Measurements from ENCODE around the gene CDH2. TPM values are rescaled to one million over a fixed set of nuclear protein-coding genes. Genes with fewer than 3 reads are reported as not detected.

Gene CDH2
- total RNA-seq, 1 donor from 2014 or later = 234 TPM

- Mint-ChIP-seq H3K36me3 (ENCODE audit: low read depth) (peaks cover 7% of the 10 kb centered on the region), H3K4me1 (peaks cover 79% of the 10 kb centered on the region), H3K4me3 (no peak overlapping the region), H3K27me3 (ENCODE audit: low read depth) (no peaks in the 10 kb centered on the region), H3K27ac (ENCODE audit: unreplicated experiment) (no peak overlapping the region), H3K9me3 (peaks cover 5% of the 10 kb centered on the region)
- DNase-seq (ENCODE audit: low read depth, low spot score) = no peak
- no peak for TF ChIP-seq CTCF (conservative IDR thresholded peaks at IDR 0.05)
Observed at GRCh38 chr18:28067346-28067745, 109.6 kb downstream of the CDH2 start.

- Mint-ChIP-seq H3K9me3 (peaks cover 5% of the 10 kb centered on the region), H3K4me3 (peak overlapping the region; percentile 65), H3K27me3 (ENCODE audit: low read depth) (no peaks in the 10 kb centered on the region), H3K27ac (ENCODE audit: unreplicated experiment) (peak overlapping the region; percentile 5), H3K36me3 (ENCODE audit: low read depth) (peaks cover 11% of the 10 kb centered on the region), H3K4me1 (peaks cover 71% of the 10 kb centered on the region)
- TF ChIP-seq CTCF (conservative IDR thresholded peaks at IDR 0.05) = no peak
- DNase-seq (ENCODE audit: low read depth, low spot score) = no peak
Observed at GRCh38 chr18:28065793-28066186, 111.1 kb downstream of the CDH2 start.

GRCh38 chr18:28065031-28065792 lies 111.7 kb downstream of the CDH2 start:
- Mint-ChIP-seq H3K36me3 (ENCODE audit: low read depth) (peaks cover 12% of the 10 kb centered on the region), H3K27me3 (ENCODE audit: low read depth) (no peaks in the 10 kb centered on the region), H3K4me3 (peak overlapping the region; percentile 22), H3K4me1 (peaks cover 65% of the 10 kb centered on the region), H3K9me3 (peaks cover 5% of the 10 kb centered on the region), H3K27ac (ENCODE audit: unreplicated experiment) (peak overlapping the region; percentile 5)
- TF ChIP-seq CTCF (conservative IDR thresholded peaks at IDR 0.05) = no peak
- no peak for DNase-seq (ENCODE audit: low read depth, low spot score)

- DNase-seq (ENCODE audit: low read depth, low spot score) = no peak
- peaks cover 55% of the 10 kb centered on the region for H3K4me1 Mint-ChIP-seq
- TF ChIP-seq CTCF (conservative IDR thresholded peaks at IDR 0.05) = no peak
- peaks cover 5% of the 10 kb centered on the region for H3K9me3 Mint-ChIP-seq
- peak overlapping the region; percentile 25 for H3K4me3 Mint-ChIP-seq
- peak overlapping the region; percentile 7 for H3K27ac Mint-ChIP-seq (ENCODE audit: unreplicated experiment)
- H3K36me3 Mint-ChIP-seq (ENCODE audit: low read depth) = peaks cover 15% of the 10 kb centered on the region
- H3K27me3 Mint-ChIP-seq (ENCODE audit: low read depth) = no peaks in the 10 kb centered on the region
Observed at GRCh38 chr18:28063926-28064325, 113.0 kb downstream of the CDH2 start.

GRCh38 chr18:28063271-28063761 lies 113.6 kb downstream of the CDH2 start:
- Mint-ChIP-seq H3K4me1 (peaks cover 55% of the 10 kb centered on the region), H3K36me3 (ENCODE audit: low read depth) (peaks cover 15% of the 10 kb centered on the region), H3K4me3 (peak overlapping the region; percentile 25), H3K9me3 (peaks cover 5% of the 10 kb centered on the region), H3K27ac (ENCODE audit: unreplicated experiment) (peak overlapping the region; percentile 7), H3K27me3 (ENCODE audit: low read depth) (no peaks in the 10 kb centered on the region)
- no peak for TF ChIP-seq CTCF (conservative IDR thresholded peaks at IDR 0.05)
- DNase-seq (ENCODE audit: low read depth, low spot score) = no peak

Measured in neural crest cell (in vitro differentiated cells).